ENCODE results near the gene SMAD3.

DNA sequence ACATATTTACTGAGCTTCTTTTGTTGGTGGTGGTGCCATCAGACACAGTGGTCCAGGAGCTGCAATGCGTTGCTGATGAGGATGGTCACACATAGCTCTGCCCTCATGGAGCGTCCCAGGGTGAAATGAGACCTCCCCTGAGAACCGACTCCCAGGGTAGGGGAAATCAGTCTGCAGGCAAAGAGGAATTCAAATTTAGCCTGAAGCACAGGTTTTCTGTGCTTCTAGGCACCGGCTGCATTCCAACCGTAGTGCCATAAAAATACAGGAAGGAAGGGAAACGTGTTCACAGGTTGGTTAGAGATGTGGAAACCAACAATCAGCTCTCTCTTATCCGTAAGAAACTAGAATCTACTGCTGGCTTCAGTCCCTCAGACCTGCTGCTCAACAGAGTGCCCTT is 19.2 kb downstream of the SMAD3 start:
- no peak for TF ChIP-seq POLR2A (IDR thresholded peaks at IDR 0.05)
- TF ChIP-seq, protein P1, sequence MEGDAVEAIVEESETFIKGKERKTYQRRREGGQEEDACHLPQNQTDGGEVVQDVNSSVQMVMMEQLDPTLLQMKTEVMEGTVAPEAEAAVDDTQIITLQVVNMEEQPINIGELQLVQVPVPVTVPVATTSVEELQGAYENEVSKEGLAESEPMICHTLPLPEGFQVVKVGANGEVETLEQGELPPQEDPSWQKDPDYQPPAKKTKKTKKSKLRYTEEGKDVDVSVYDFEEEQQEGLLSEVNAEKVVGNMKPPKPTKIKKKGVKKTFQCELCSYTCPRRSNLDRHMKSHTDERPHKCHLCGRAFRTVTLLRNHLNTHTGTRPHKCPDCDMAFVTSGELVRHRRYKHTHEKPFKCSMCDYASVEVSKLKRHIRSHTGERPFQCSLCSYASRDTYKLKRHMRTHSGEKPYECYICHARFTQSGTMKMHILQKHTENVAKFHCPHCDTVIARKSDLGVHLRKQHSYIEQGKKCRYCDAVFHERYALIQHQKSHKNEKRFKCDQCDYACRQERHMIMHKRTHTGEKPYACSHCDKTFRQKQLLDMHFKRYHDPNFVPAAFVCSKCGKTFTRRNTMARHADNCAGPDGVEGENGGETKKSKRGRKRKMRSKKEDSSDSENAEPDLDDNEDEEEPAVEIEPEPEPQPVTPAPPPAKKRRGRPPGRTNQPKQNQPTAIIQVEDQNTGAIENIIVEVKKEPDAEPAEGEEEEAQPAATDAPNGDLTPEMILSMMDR (IDR thresholded peaks at IDR 0.05): no peak
